NCI-H524 (cell line): ENCODE results near the gene GRIK4.

Experiments
- DNase-seq, 2 experiments: peaks; one replicate each; lab custom pipeline; 2025; lab: John Stamatoyannopoulos, UW

The GRIK4 gene

GRCh38 chr11:120952461-120953434, 441.2 kb downstream of the GRIK4 start:
- DNase-seq: peak; percentile 70 to 77

GRCh38 chr11:120954381-120954780, 442.8 kb downstream of the GRIK4 start:
- no peak for DNase-seq

- DNase-seq: no peak
Observed at GRCh38 chr11:120956710-120957495, 445.4 kb downstream of the GRIK4 start.

GRCh38 chr11:120958185-120958584, 446.6 kb downstream of the GRIK4 start:
- DNase-seq: no peak

- DNase-seq: peak in 1 of 2 experiments; percentile 15
Observed at GRCh38 chr11:120959189-120959588, 447.6 kb downstream of the GRIK4 start.

GRCh38 chr11:120964857-120965256, 453.3 kb downstream of the GRIK4 start:
- DNase-seq: no peak

GRCh38 chr11:120966840-120967239, 455.3 kb downstream of the GRIK4 start:
- DNase-seq: no peak

GRCh38 chr11:120969993-120970392, 458.4 kb downstream of the GRIK4 start:
- DNase-seq: no peak

GRCh38 chr11:120971825-120972224, 460.3 kb downstream of the GRIK4 start:
- DNase-seq: no peak

- DNase-seq: no peak
Observed at GRCh38 chr11:120972621-120973020, 461.1 kb downstream of the GRIK4 start.

GRCh38 chr11:120973501-120973900, 462.0 kb downstream of the GRIK4 start:
- DNase-seq: no peak

- DNase-seq: no peak
Observed at GRCh38 chr11:120974466-120974865, 462.9 kb downstream of the GRIK4 start.

- DNase-seq: no peak
Observed at GRCh38 chr11:120974965-120975364, 463.4 kb downstream of the GRIK4 start.

- DNase-seq: no peak
Observed at GRCh38 chr11:120977266-120978137, 466.0 kb downstream of the GRIK4 start.

GRCh38 chr11:120978701-120979100, 467.2 kb downstream of the GRIK4 start:
- no peak for DNase-seq

GRCh38 chr11:120985718-120986569, 474.4 kb downstream of the GRIK4 start:
- peak; percentile 29 to 52 for DNase-seq

- DNase-seq: no peak
Observed at GRCh38 chr11:120988603-120989002, 477.1 kb downstream of the GRIK4 start.

- no peak for DNase-seq
Observed at GRCh38 chr11:120991830-120992686, 480.5 kb downstream of the GRIK4 start.

GRCh38 chr11:120994091-120994859, 482.7 kb downstream of the GRIK4 start:
- DNase-seq: no peak
